Stimulated activated memory B cell treated with anti-CD40 and anti-IgM and Interleukin-4, amounts not matched to agents 10 μg/mL and 1 μg/mL and 100 μg/mL, for 72 hours (primary cell): ENCODE results near the gene PPP6R1.

Experiments
- ATAC-seq: fragments of 150-1000 bp; cut with Tn5 transposase; 2 replicates; pipeline ENCODE4 v1.10.0; 2021
- H3K27ac Mint-ChIP-seq: one replicate; pipeline ENCODE4 v1.8.0; 2022; ENCODE audit warnings: mild to moderate bottlenecking, mixed read lengths
- H3K27me3 Mint-ChIP-seq: one replicate; pipeline ENCODE4 v1.8.0; 2022; ENCODE audit warnings: mixed read lengths
- H3K36me3 Mint-ChIP-seq: one replicate; pipeline ENCODE4 v1.8.0; 2022; ENCODE audit warnings: mixed read lengths
- H3K4me1 Mint-ChIP-seq: one replicate; pipeline ENCODE4 v1.8.0; 2022; ENCODE audit warnings: mixed read lengths
- H3K4me3 Mint-ChIP-seq: one replicate; pipeline ENCODE4 v1.8.0; 2022; ENCODE audit warnings: mild to moderate bottlenecking, moderate library complexity, mixed read lengths
- H3K9me3 Mint-ChIP-seq: one replicate; pipeline ENCODE4 v1.8.0; 2022; ENCODE audit warnings: mixed read lengths

The PPP6R1 gene

GRCh38 chr19:55258828-55259539 is at the start of gene PPP6R1:
TSS of gene PPP6R1 (minus strand) at chr19:55259017. CDS start at chr19:55247103, 11,914 bp downstream.
- Mint-ChIP-seq H3K27me3 (no peaks in the 10 kb centered on the region), H3K36me3 (peaks cover 15% of the 10 kb centered on the region), H3K27ac (peak within 1 kb of the TSS; percentile 97), H3K9me3 (peaks cover 3% of the 10 kb centered on the region), H3K4me1 (peaks cover 47% of the 10 kb centered on the region), H3K4me3 (peak within 1 kb of the TSS; percentile 99)
- ATAC-seq, result peak; percentile 89

- no peak for ATAC-seq
- Mint-ChIP-seq H3K4me3 (no peak overlapping the region), H3K27me3 (peaks cover 3% of the 10 kb centered on the region), H3K27ac (no peak overlapping the region), H3K36me3 (no peaks in the 10 kb centered on the region), H3K9me3 (no peaks in the 10 kb centered on the region), H3K4me1 (no peaks in the 10 kb centered on the region)
Observed at GRCh38 chr19:55308281-55308680, 49.5 kb upstream of the PPP6R1 start.

- Mint-ChIP-seq H3K27me3 (no peaks in the 10 kb centered on the region), H3K4me3 (no peak overlapping the region), H3K36me3 (no peaks in the 10 kb centered on the region), H3K4me1 (peaks cover 6% of the 10 kb centered on the region), H3K27ac (no peak overlapping the region), H3K9me3 (no peaks in the 10 kb centered on the region)
- no peak for ATAC-seq
Observed at GRCh38 chr19:55306712-55307111, 47.9 kb upstream of the PPP6R1 start.

GRCh38 chr19:55305983-55306562 is 47.3 kb upstream of the PPP6R1 start:
- no peak overlapping the region for H3K4me3 Mint-ChIP-seq
- ATAC-seq, result no peak
- H3K27me3 Mint-ChIP-seq, result no peaks in the 10 kb centered on the region
- no peaks in the 10 kb centered on the region for H3K9me3 Mint-ChIP-seq
- H3K27ac Mint-ChIP-seq, result no peak overlapping the region
- peaks cover 13% of the 10 kb centered on the region for H3K4me1 Mint-ChIP-seq
- H3K36me3 Mint-ChIP-seq, result no peaks in the 10 kb centered on the region

GRCh38 chr19:55305491-55305890 is 46.7 kb upstream of the PPP6R1 start:
- no peak overlapping the region for H3K27ac Mint-ChIP-seq
- no peaks in the 10 kb centered on the region for H3K9me3 Mint-ChIP-seq
- H3K27me3 Mint-ChIP-seq, result no peaks in the 10 kb centered on the region
- no peak overlapping the region for H3K4me3 Mint-ChIP-seq
- H3K36me3 Mint-ChIP-seq, result no peaks in the 10 kb centered on the region
- peaks cover 14% of the 10 kb centered on the region for H3K4me1 Mint-ChIP-seq
- peak; percentile 47 for ATAC-seq

GRCh38 chr19:55304980-55305379 is 46.2 kb upstream of the PPP6R1 start:
- Mint-ChIP-seq H3K9me3 (no peaks in the 10 kb centered on the region), H3K36me3 (no peaks in the 10 kb centered on the region), H3K4me3 (no peak overlapping the region), H3K27ac (no peak overlapping the region), H3K4me1 (peaks cover 14% of the 10 kb centered on the region), H3K27me3 (peaks cover 3% of the 10 kb centered on the region)
- ATAC-seq, result no peak

GRCh38 chr19:55304279-55304978 is 45.6 kb upstream of the PPP6R1 start:
- ATAC-seq, result peak; percentile 69
- Mint-ChIP-seq H3K27me3 (peaks cover 9% of the 10 kb centered on the region), H3K4me1 (peaks cover 14% of the 10 kb centered on the region), H3K4me3 (no peak overlapping the region), H3K9me3 (no peaks in the 10 kb centered on the region), H3K36me3 (no peaks in the 10 kb centered on the region), H3K27ac (no peak overlapping the region)

- no peak overlapping the region for H3K4me3 Mint-ChIP-seq
- no peak overlapping the region for H3K27ac Mint-ChIP-seq
Observed at GRCh38 chr19:55303477-55303876, 44.7 kb upstream of the PPP6R1 start.

GRCh38 chr19:55302318-55302703 is 43.5 kb upstream of the PPP6R1 start:
- Mint-ChIP-seq H3K36me3 (no peaks in the 10 kb centered on the region), H3K27ac (peak overlapping the region; percentile 60), H3K4me1 (peaks cover 20% of the 10 kb centered on the region), H3K4me3 (peak overlapping the region; percentile 79), H3K9me3 (no peaks in the 10 kb centered on the region), H3K27me3 (peaks cover 12% of the 10 kb centered on the region)
- ATAC-seq, result no peak

More at GRCh38 chr19:55303477-55303876, 44.7 kb upstream of the PPP6R1 start:
- peaks cover 9% of the 10 kb centered on the region for H3K27me3 Mint-ChIP-seq
- H3K4me1 Mint-ChIP-seq, result peaks cover 17% of the 10 kb centered on the region
- ATAC-seq, result no peak
- H3K36me3 Mint-ChIP-seq, result no peaks in the 10 kb centered on the region
- no peaks in the 10 kb centered on the region for H3K9me3 Mint-ChIP-seq

- Mint-ChIP-seq H3K27ac (peak overlapping the region; percentile 60), H3K27me3 (peaks cover 15% of the 10 kb centered on the region), H3K9me3 (no peaks in the 10 kb centered on the region), H3K4me1 (peaks cover 20% of the 10 kb centered on the region), H3K4me3 (peak overlapping the region; percentile 79), H3K36me3 (no peaks in the 10 kb centered on the region)
- peak; percentile 88 for ATAC-seq
Observed at GRCh38 chr19:55301459-55302317, 42.9 kb upstream of the PPP6R1 start.

- H3K4me3 Mint-ChIP-seq, result peak overlapping the region; percentile 79
- H3K27ac Mint-ChIP-seq, result peak overlapping the region; percentile 60
- ATAC-seq, result no peak
- H3K36me3 Mint-ChIP-seq, result no peaks in the 10 kb centered on the region
- no peaks in the 10 kb centered on the region for H3K9me3 Mint-ChIP-seq
- peaks cover 15% of the 10 kb centered on the region for H3K27me3 Mint-ChIP-seq
- H3K4me1 Mint-ChIP-seq, result peaks cover 20% of the 10 kb centered on the region
Observed at GRCh38 chr19:55300886-55301458, 42.2 kb upstream of the PPP6R1 start.

- ATAC-seq, result no peak
Observed at GRCh38 chr19:55299991-55300390, 41.2 kb upstream of the PPP6R1 start.

GRCh38 chr19:55297267-55297666 is 38.5 kb upstream of the PPP6R1 start:
- ATAC-seq, result no peak
- H3K27me3 Mint-ChIP-seq, result peaks cover 15% of the 10 kb centered on the region
- H3K36me3 Mint-ChIP-seq, result no peaks in the 10 kb centered on the region
- H3K27ac Mint-ChIP-seq, result no peak overlapping the region
- peaks cover 20% of the 10 kb centered on the region for H3K4me1 Mint-ChIP-seq
- H3K4me3 Mint-ChIP-seq, result no peak overlapping the region
- no peaks in the 10 kb centered on the region for H3K9me3 Mint-ChIP-seq

More at GRCh38 chr19:55299991-55300390, 41.2 kb upstream of the PPP6R1 start:
- no peak overlapping the region for H3K27ac Mint-ChIP-seq
- H3K4me3 Mint-ChIP-seq, result no peak overlapping the region
- no peaks in the 10 kb centered on the region for H3K9me3 Mint-ChIP-seq
- H3K4me1 Mint-ChIP-seq, result peaks cover 20% of the 10 kb centered on the region
- H3K36me3 Mint-ChIP-seq, result no peaks in the 10 kb centered on the region
- peaks cover 15% of the 10 kb centered on the region for H3K27me3 Mint-ChIP-seq

- H3K4me3 Mint-ChIP-seq, result no peak overlapping the region
- no peaks in the 10 kb centered on the region for H3K9me3 Mint-ChIP-seq
- no peaks in the 10 kb centered on the region for H3K4me1 Mint-ChIP-seq
- H3K36me3 Mint-ChIP-seq, result no peaks in the 10 kb centered on the region
- no peak overlapping the region for H3K27ac Mint-ChIP-seq
- no peaks in the 10 kb centered on the region for H3K27me3 Mint-ChIP-seq
- no peak for ATAC-seq
Observed at GRCh38 chr19:55289117-55289796, 30.4 kb upstream of the PPP6R1 start.
